ENCODE measurements around the gene TPCN1.

The TPCN1 gene

DNA sequence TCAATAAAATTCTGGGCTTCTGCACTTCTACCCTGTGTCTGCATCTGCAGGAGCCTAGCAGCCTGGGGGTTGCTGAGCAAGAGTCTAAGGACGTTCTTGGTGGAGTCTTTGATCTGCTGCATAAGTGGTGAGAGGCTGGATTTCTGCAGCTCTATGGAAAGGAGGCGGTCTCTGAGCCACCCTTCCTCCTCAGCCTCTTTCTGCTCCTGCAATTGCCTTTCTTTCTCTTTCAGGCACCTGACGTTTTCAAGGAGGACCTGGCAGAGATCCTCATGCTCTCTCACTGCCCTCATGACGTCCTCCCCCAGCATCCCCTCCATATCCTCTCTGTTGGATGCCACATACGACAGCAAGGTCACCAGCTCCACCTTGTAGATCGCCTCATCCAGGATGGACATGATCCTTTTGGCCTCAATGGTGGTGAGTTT, 13.6 kb upstream of the TPCN1 start:
- H3K27ac ChIP-seq: peak overlapping the region; percentile 61; the same call in 1 of the 2 replicates
- H4K20me1 ChIP-seq (ENCODE audit: insufficient read depth): no peaks in the 10 kb centered on the region
- no peaks in the 10 kb centered on the region for H3K27me3 ChIP-seq (ENCODE audit: insufficient read depth, low read depth)
- H3K79me2 ChIP-seq (ENCODE audit: insufficient read depth, low read depth): no peaks in the 10 kb centered on the region
- no peak overlapping the region for H3K9ac ChIP-seq
- TF ChIP-seq, protein P1, sequence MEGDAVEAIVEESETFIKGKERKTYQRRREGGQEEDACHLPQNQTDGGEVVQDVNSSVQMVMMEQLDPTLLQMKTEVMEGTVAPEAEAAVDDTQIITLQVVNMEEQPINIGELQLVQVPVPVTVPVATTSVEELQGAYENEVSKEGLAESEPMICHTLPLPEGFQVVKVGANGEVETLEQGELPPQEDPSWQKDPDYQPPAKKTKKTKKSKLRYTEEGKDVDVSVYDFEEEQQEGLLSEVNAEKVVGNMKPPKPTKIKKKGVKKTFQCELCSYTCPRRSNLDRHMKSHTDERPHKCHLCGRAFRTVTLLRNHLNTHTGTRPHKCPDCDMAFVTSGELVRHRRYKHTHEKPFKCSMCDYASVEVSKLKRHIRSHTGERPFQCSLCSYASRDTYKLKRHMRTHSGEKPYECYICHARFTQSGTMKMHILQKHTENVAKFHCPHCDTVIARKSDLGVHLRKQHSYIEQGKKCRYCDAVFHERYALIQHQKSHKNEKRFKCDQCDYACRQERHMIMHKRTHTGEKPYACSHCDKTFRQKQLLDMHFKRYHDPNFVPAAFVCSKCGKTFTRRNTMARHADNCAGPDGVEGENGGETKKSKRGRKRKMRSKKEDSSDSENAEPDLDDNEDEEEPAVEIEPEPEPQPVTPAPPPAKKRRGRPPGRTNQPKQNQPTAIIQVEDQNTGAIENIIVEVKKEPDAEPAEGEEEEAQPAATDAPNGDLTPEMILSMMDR (conservative IDR thresholded peaks at IDR 0.05; ENCODE audit: low read depth, low read length): no peak
- H3K4me2 ChIP-seq: peak overlapping the region; percentile 95
- no peak overlapping the region for H3K4me3 ChIP-seq (IDR thresholded peaks at IDR 0.05; ENCODE audit: insufficient read depth, low read depth, low read length)
- H2AFZ ChIP-seq (ENCODE audit: low read depth): peak overlapping the region; percentile 9; the same call in 1 of the 2 replicates
- H3K36me3 ChIP-seq (ENCODE audit: insufficient read depth): no peaks in the 10 kb centered on the region
- H3K4me1 ChIP-seq (ENCODE audit: low read depth, poor library complexity, severe bottlenecking): peaks cover 60% of the 10 kb centered on the region

DNA sequence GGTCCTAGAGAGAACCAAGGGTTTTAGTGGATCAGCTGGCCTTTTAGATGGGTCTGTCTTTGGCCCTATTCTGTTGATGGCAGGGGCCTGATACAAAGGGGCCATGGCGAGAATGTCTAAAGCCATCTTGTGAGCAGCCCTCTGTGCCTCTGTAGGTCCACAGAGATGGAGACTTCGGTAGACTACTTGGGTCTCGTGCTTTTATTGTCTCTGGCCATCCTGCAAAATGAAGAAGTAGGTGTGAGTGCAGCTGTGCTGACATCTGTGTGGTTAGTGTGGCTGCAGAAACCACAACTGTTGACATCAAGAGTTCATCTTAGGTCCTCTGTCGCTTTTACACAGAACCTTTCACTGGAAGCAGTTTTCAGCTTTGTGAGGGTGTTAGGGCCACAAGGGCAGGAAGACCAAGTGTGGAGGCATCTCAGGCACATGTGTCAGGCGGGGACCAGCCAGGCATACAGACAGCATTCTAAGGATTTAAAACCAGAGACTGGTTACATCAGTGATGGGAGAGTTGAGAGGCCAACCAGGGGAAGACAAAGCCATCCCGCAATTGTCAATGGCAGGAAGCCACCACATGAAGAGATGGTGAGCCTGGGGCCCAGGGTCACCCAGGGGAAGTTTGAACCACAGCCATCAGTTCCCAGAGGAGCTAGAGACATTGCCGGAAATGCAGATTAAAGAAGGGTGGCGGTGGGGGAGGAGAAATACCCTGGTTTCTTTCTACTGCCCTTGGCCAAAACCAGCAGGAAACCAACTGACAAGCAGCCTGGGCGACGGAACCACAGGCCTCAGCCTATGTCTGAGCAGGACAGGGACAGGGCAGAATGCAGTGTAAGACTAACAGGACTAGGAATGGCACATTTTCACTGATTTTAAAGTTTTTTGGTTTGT, 13.0 kb upstream of the TPCN1 start:
- Histone ChIP-seq H2AFZ (ENCODE audit: low read depth) (peak overlapping the region; percentile 9; the same call in 1 of the 2 replicates), H3K4me2 (peak overlapping the region; percentile 95), H3K27ac (peak overlapping the region; percentile 61), H3K4me1 (ENCODE audit: low read depth, poor library complexity, severe bottlenecking) (peaks cover 60% of the 10 kb centered on the region), H3K27me3 (ENCODE audit: insufficient read depth, low read depth) (no peaks in the 10 kb centered on the region), H3K9ac (no peak overlapping the region; the same call in 1 of the 2 replicates), H3K36me3 (ENCODE audit: insufficient read depth) (no peaks in the 10 kb centered on the region), H3K4me3 (IDR thresholded peaks at IDR 0.05; ENCODE audit: insufficient read depth, low read depth, low read length) (no peak overlapping the region), H4K20me1 (ENCODE audit: insufficient read depth) (no peaks in the 10 kb centered on the region), H3K79me2 (ENCODE audit: insufficient read depth, low read depth) (no peaks in the 10 kb centered on the region)
- TF ChIP-seq, protein P1 (conservative IDR thresholded peaks at IDR 0.05; ENCODE audit: low read depth, low read length): no peak

DNA sequence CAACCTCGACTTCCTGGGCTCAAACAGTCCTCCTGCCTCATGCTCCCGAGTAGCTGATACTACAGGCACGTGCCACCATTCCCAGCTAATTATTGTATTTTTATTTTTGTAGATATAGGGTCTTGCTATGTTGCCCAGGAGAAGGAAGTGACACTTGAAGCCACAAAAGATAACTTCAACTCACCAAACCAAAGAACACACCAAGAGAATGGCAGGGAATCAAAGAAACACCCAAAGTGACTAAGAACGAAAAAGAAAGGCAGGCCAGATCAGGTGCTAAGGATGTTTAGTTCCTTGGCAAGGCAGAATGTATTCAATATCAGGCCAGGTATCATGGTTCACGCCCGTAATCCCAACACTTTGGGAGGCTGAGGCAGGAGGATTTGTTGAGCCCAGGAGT, 10.1 kb upstream of the TPCN1 start:
- TF ChIP-seq, protein P1 (conservative IDR thresholded peaks at IDR 0.05; ENCODE audit: low read depth, low read length): no peak
- Histone ChIP-seq H3K79me2 (ENCODE audit: insufficient read depth, low read depth) (no peaks in the 10 kb centered on the region), H2AFZ (ENCODE audit: low read depth) (no peak overlapping the region), H3K36me3 (ENCODE audit: insufficient read depth) (no peaks in the 10 kb centered on the region), H3K4me1 (ENCODE audit: low read depth, poor library complexity, severe bottlenecking) (peaks cover 65% of the 10 kb centered on the region), H3K9ac (no peak overlapping the region), H3K27me3 (ENCODE audit: insufficient read depth, low read depth) (no peaks in the 10 kb centered on the region), H3K4me2 (no peak overlapping the region), H3K4me3 (IDR thresholded peaks at IDR 0.05; ENCODE audit: insufficient read depth, low read depth, low read length) (no peak overlapping the region), H4K20me1 (ENCODE audit: insufficient read depth) (no peaks in the 10 kb centered on the region), H3K27ac (no peak overlapping the region)

DNA sequence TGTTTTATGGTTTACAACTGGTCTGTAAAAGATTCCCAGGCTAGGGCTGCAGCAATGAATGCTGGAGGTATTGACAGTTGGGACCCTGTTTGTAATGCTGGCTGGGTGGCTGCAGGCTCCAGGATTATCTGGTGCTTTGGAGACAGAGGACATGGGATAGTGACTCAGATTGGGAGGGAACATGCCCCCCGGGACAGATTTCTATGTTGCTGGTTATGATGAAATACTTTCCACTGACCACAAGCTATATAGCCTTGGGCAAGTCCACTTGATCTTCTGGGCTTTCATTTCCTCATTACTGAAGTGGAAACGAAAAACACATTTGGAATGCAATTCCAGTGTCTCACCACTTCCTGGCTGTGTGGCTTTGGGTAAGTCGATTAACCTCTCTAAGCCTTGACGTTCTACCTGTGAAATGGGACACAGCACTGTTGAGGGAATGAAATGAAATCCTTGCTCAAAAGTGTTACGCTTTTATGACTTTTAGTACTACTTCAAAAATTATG, 6.3 kb upstream of the TPCN1 start:
- Histone ChIP-seq H3K27me3 (ENCODE audit: insufficient read depth, low read depth) (no peaks in the 10 kb centered on the region), H3K27ac (no peak overlapping the region), H3K4me1 (ENCODE audit: low read depth, poor library complexity, severe bottlenecking) (peaks cover 32% of the 10 kb centered on the region), H3K9ac (no peak overlapping the region), H3K36me3 (ENCODE audit: insufficient read depth) (no peaks in the 10 kb centered on the region), H2AFZ (ENCODE audit: low read depth) (no peak overlapping the region), H3K4me3 (IDR thresholded peaks at IDR 0.05; ENCODE audit: insufficient read depth, low read depth, low read length) (no peak overlapping the region), H3K4me2 (no peak overlapping the region), H4K20me1 (ENCODE audit: insufficient read depth) (no peaks in the 10 kb centered on the region), H3K79me2 (ENCODE audit: insufficient read depth, low read depth) (no peaks in the 10 kb centered on the region)
- TF ChIP-seq, protein P1 (conservative IDR thresholded peaks at IDR 0.05; ENCODE audit: low read depth, low read length): no peak

All from KMS-11 (cell line).